Spleen (tissue), 7 donors: ENCODE data around the gene TSPYL4.

Experiments
- POLR2A ChIP-seq, 3 donors: fragments of 450-650 bp; IDR thresholded peaks; one replicate each; pipeline ENCODE4 v1.5.1; 2017; ENCODE audit warnings: antibody characterized with exemption in 3 of 3, mild to moderate bottlenecking in 1 of 3
- TF ChIP-seq, protein P1 (sequence below), 11 experiments: fragments of 200-600 bp in 7 of 11; fragments of 450-650 bp in 4 of 11; sonication (generic) in 4 of 11; IDR thresholded peaks in 8 of 11; conservative IDR thresholded peaks in 3 of 11; 1 replicate in 7 of 11; 2 replicates in 4 of 11; pipeline versions ENCODE4 v1.4.0 to v1.8.0; 2016 to 2021; ENCODE audit warnings: antibody characterized with exemption in 11 of 11, inconsistent platforms in 4 of 11, mild to moderate bottlenecking in 1 of 11
- donor health status: DM: no; HTN: no; CAD: no; lungs with moderate emphysema.
- donor health status: DM: no; HTN: no; CAD: no.
- donor health status: DM: no; HTN: no; CAD: no.

DNA sequence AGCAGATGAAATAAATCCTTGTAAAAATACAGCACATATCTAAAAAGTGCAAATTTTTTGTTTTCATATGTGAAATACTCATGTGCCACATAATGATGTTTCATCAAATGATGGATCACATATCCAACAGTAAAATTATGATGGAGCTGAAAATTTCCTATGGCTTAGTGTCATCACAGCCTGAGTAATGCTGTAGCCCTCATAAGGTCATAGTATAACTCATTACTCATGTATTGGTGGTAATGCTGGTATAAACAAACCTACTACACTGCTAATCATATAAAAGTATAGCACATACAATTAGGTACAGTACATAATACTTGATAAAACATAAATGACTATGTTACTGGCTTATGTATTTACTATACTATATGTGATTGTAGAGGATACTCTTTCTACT is 12.9 kb upstream of the TSPYL4 start:
- TF ChIP-seq, protein P1, sequence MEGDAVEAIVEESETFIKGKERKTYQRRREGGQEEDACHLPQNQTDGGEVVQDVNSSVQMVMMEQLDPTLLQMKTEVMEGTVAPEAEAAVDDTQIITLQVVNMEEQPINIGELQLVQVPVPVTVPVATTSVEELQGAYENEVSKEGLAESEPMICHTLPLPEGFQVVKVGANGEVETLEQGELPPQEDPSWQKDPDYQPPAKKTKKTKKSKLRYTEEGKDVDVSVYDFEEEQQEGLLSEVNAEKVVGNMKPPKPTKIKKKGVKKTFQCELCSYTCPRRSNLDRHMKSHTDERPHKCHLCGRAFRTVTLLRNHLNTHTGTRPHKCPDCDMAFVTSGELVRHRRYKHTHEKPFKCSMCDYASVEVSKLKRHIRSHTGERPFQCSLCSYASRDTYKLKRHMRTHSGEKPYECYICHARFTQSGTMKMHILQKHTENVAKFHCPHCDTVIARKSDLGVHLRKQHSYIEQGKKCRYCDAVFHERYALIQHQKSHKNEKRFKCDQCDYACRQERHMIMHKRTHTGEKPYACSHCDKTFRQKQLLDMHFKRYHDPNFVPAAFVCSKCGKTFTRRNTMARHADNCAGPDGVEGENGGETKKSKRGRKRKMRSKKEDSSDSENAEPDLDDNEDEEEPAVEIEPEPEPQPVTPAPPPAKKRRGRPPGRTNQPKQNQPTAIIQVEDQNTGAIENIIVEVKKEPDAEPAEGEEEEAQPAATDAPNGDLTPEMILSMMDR (IDR thresholded peaks at IDR 0.05 in 8 of 11, conservative IDR thresholded peaks at IDR 0.05 in 3 of 11), result no peak
- no peak for TF ChIP-seq POLR2A (IDR thresholded peaks at IDR 0.05)
